COLO668 (cell line): ENCODE data around the gene LPAR3.
"Not testable (repeated sequence)": the region's sequence is repeated elsewhere in the genome, so short reads cannot be mapped to it uniquely, and the experiment has no call there.

Experiments used
- DNase-seq: peaks from one replicate; lab custom pipeline; 2025; ENCODE audit not compliant: unreplicated experiment; lab: John Stamatoyannopoulos, UW

Gene LPAR3

GRCh38 chr1:84907095-84907827, 14.3 kb upstream of the LPAR3 start:
- no peak for DNase-seq

DNA sequence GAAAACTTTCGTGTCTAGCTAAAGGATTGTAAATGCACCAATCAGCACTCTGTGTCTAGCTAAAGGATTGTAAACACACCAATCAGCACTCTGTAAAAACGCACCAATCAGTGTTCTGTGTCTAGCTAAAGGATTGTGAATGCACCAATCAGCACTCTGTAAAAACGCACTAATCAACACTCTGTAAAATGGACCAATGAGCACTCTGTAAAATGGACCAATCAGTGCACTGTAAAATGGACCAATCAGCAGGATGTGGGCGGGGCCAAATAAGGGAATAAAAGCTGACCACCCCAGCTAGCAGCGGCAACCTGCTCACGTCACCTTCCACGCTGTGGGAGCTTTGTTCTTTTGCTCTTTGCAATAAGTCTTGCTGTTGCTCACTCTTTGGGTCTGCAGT, 9.7 kb upstream of the LPAR3 start:
- not testable (repeated sequence) for DNase-seq

- DNase-seq: peak; percentile 31
Observed at GRCh38 chr1:84899969-84900368, 7.0 kb upstream of the LPAR3 start.

DNA sequence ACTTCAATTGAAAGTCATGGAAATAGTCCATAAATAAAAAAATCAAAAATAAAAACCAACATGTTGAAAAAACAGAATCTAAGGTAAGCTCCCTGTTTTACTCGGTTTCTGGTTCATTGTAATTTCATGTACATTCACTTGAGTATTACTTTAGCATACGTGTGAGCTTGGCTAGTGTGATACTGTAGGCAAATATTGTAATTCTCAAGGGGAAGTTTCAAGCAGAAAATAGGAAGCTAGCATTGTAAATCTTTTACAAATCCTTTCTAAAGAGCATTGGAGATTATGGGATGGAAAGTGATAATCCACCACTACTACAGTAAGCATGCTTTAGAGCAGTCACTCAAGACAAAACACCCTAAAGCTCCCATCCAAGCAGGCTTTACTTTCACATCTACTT, 3.3 kb upstream of the LPAR3 start:
- no peak for DNase-seq

DNA sequence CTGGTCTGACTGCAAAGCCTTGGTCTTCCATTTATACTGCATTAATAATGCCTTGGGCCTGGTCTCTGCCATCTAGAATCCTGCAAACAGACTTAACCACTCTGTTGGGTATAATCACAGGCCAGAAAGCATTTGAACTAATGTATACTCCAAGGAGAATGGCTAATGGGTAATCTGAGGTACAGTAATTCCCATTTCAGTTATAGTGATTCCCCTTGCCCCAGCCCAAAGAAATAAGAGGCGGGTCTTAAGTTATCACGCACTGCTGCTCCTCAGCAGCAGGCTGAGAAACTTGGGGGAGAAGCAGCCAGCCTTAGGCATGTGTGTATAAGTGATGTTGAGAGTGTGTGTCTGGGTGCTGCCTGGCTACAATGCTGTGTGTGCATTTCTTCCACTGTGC, 2.4 kb downstream of the LPAR3 start:
- DNase-seq: no peak

GRCh38 chr1:84889437-84889836, 3.6 kb downstream of the LPAR3 start:
- no peak for DNase-seq

- DNase-seq: no peak
Observed at GRCh38 chr1:84888753-84889152, 4.3 kb downstream of the LPAR3 start.

DNA sequence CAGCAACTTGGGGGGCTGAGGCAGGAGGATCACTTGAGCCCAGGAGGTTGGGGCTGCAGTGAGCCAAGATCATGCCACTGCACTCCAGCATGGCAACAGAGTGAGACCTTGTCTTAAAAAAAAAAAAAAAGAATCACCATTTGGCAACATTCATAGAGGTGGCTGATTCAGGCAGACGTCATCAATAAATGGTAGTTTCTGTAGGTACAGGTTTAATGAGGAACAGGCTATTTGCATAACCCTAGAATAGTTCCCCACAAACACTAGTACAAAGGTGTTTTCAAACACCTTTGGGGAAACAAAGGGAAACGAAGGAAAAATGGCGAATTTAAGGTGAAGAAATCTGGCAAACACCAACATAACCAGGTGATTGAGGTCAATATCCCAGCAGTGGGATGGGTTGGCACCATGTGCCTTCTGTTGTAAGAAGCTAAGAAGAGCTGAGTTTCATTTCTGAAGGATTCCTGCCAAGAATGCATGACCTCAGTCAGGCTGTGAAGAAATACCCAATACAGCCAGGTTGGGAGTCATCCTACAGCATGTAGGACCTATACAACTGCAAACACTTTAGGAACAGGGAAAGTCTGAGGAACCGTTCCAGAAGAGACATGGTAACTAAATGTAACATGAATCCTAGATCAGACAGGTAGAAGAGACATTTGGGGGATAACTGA, 5.6 kb downstream of the LPAR3 start:
- no peak for DNase-seq

DNA sequence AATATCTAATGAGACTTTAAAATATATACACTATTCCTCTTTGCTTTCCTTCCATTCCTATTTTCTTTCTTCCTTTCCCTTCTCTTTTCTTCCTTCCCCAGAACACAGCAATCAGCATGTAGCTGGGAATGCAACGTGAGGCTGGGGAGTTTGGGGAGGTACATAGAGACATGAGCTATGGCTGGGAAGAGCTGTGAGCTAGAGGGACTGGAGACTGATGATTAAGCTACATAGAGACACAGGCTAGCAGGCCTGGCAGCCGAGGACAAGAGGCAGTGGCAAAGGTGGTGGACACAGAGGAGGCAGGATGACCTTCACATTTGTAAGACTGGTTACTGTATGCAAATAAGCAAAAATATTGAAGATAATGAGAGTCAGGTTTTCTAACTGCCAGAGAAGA, 7.5 kb downstream of the LPAR3 start:
- no peak for DNase-seq

- no peak for DNase-seq
Observed at GRCh38 chr1:84884671-84885389, 8.2 kb downstream of the LPAR3 start.

DNA sequence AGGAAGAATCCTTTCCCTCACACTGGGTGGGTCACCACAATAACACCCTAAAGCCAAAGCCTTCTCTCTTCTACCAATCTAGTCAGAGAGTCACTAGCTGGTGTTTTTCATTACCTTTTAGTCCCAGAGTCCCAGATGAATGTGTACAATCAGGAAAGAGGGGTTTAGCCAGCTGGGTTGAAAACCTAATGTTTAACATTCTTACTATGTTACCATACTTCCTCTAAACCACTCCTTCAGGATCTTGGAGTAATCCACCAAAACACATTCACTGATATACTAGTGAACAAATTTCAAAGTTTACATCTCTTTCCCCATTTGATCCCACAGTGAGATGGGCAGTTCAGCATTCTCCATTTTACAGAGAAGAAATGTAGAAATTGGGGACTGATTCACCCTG, 9.7 kb downstream of the LPAR3 start:
- DNase-seq: no peak

- no peak for DNase-seq
Observed at GRCh38 chr1:84877592-84877991, 15.4 kb downstream of the LPAR3 start.

GRCh38 chr1:84876353-84876752, 16.7 kb downstream of the LPAR3 start:
- no peak for DNase-seq

DNA sequence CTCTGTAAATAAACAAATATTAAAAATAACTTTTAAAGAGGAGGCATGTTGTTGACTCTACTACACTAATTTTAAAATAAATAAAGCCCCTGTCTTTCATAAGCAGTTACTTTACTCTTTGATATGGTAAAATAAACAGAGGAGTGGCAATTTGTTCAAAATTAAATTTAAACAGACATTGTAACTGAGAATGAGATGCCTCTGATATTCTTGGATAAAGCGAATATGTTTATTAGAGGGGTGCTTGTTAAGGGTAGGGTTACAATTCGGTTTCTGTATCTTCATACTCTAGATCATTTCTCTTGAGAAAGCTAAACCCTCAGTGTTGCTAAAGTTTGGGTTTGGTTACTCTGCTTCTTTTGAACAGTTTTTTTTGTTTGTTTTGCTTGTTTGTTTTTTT, 19.6 kb downstream of the LPAR3 start:
- DNase-seq: no peak

DNA sequence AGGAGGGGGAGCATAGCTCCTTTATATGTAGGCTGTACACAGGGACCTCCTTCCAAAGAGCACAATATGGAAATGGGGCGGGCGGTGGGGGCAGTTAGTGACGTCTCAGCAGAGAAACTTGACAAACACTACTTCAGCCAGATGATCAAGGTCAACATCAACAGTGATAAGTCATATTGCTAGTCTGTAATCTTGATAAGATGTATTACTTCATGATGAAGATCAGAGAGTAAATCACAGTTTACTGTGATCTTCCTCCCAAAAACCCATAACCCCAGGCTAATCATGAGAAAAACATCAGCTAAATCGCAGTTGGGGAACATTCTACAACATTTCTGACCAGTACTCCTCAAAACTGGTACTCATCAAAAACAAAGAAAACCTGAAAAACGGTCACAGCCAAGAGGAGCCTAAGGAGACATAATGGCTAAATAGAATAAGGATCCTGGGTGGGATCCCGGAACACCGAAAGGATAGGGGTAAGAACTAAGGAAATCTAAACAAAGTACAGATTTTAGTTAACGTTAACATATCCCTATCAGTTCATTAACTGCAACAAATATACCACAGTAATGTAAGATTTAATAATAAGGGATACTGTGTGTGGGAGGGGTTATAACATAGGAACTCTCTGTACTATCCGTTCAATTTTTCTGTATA, 20.2 kb downstream of the LPAR3 start:
- no peak for DNase-seq

GRCh38 chr1:84871181-84871580, 21.8 kb downstream of the LPAR3 start:
- no peak for DNase-seq

DNA sequence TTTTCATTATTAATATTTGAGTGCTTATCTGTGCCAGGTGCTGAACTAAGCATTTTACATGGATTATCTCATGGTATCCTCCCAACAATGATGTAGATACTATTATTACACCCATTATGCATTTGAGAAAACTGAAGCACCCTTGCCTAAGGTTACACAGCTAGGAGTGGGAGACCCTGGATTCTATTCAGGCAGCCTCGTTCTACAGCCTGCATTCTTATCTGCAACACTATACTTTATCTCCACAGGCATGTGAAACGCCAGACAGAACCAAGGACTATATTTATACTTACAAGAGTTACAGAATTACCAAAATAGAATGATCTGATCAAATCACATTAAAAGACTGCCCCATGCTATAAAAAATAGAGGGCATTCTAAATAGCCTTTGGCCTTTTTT, 22.4 kb downstream of the LPAR3 start:
- no peak for DNase-seq

- DNase-seq: no peak
Observed at GRCh38 chr1:84869720-84870119, 23.3 kb downstream of the LPAR3 start.

DNA sequence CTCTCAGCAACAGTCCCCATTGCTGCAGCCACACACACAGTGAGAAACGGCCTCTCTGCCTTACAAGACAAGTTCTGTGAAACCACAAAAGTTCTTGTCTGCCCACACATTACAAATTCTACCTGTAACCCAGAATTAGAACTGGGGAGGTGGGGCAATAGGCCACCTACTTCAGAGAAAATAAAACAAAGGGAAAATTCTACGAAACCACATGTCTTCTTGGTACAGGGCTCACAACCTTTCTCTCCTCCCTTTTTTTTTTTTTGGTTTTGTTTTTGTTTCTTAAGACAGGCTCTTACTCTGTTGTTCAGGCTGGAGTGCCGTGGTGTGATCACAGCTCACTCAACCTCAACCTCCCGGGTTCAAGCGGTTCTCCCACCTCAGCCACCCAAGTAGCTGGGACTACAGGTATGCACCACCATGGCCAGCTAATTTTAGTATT, 30.2 kb downstream of the LPAR3 start:
- no peak for DNase-seq

GRCh38 chr1:84861988-84862644, 30.9 kb downstream of the LPAR3 start:
- no peak for DNase-seq

- no peak for DNase-seq
Observed at GRCh38 chr1:84861516-84861915, 31.5 kb downstream of the LPAR3 start.
